K562 (cell line): ENCODE measurements around the gene ACSM6. TPM values are rescaled to one million over a fixed set of nuclear protein-coding genes. Genes with fewer than 3 reads are reported as not detected.

Experiments
- CBX3 ChIP-seq, 2 experiments: IDR thresholded peaks; 1 replicate in 1 of 2; 2 replicates in 1 of 2; pipeline ENCODE4 v1.6.1; 2012; ENCODE audit warnings: inconsistent platforms in 2 of 2, low read length in 2 of 2, borderline replicate concordance in 1 of 2, control low read depth in 1 of 2
- ZBTB33 ChIP-seq: sonication (generic); formaldehyde crosslinking; IDR thresholded peaks from 2 replicates; pipeline ENCODE4 v1.8.1; 2023; ENCODE audit warnings: mild to moderate bottlenecking, missing genetic modification reagents
- polyA plus RNA-seq, 8 experiments: library from polyadenylated mRNA; depleted of rRNA in 4 of 8; stranded (reverse) in 5 of 8; unstranded in 3 of 8; fragments of >200 nt; fragmentation: Nextera tagmentation in 2 of 8; fragmentation: Illumina TruSeq in 1 of 8; extraction: Ambion mirVana in 2 of 8; extraction: Trizol in 1 of 8; gene quantifications; 2 replicates each; pipeline versions ENCODE4 v1.2.1 to v1.2.3, GENCODE V29; 2011 to 2014; ENCODE audit warnings: inconsistent platforms in 1 of 8, missing spikeins in 1 of 8
- total RNA-seq, 7 experiments: library from RNA; depleted of rRNA in 6 of 7; stranded (reverse); fragments of >200 nt in 6 of 7; fragmentation: Illumina TruSeq in 2 of 7; extraction: Trizol in 2 of 7; gene quantifications; 2 replicates each; pipeline versions ENCODE4 v1.2.1 to v1.2.3, GENCODE V29; 2011 to 2021; ENCODE audit warnings: low replicate concordance in 1 of 7
- TF ChIP-seq, protein P1 (sequence below): fragments of 450-650 bp; IDR thresholded peaks from 2 replicates; pipeline ENCODE4 v1.6.1; 2017; ENCODE audit warnings: antibody characterized with exemption, mild to moderate bottlenecking
- TF ChIP-seq, protein P2 (sequence below), 2 experiments: fragments of 450-650 bp; IDR thresholded peaks; 2 replicates each; pipeline ENCODE4 v1.6.1; 2016; ENCODE audit warnings: mild to moderate bottlenecking in 2 of 2, borderline replicate concordance in 1 of 2, low read depth in 1 of 2, moderate library complexity in 1 of 2
- TF ChIP-seq, protein P3 (sequence below): fragments of 250-450 bp; sonication (Bioruptor Pico); IDR thresholded peaks from 2 replicates; pipeline ENCODE4 v1.5.0; 2021
- TF ChIP-seq, protein P4 (sequence below): fragments of 250-450 bp; sonication (Bioruptor Pico); IDR thresholded peaks from 2 replicates; pipeline ENCODE4 v1.4.0; 2020; ENCODE audit warnings: mild to moderate bottlenecking, moderate library complexity, borderline replicate concordance

Gene ACSM6
- total and polyA plus RNA-seq, 9 of the 15 experiments (the other 6 are each of a cell fraction or from before 2014, with no cell fraction given), result not detected

- TF ChIP-seq CBX3 (IDR thresholded peaks at IDR 0.05; ENCODE audit: borderline replicate concordance in 1 of 2, low read length in 2 of 2), result no peak
- no peak for TF ChIP-seq ZBTB33
- TF ChIP-seq, protein P1, sequence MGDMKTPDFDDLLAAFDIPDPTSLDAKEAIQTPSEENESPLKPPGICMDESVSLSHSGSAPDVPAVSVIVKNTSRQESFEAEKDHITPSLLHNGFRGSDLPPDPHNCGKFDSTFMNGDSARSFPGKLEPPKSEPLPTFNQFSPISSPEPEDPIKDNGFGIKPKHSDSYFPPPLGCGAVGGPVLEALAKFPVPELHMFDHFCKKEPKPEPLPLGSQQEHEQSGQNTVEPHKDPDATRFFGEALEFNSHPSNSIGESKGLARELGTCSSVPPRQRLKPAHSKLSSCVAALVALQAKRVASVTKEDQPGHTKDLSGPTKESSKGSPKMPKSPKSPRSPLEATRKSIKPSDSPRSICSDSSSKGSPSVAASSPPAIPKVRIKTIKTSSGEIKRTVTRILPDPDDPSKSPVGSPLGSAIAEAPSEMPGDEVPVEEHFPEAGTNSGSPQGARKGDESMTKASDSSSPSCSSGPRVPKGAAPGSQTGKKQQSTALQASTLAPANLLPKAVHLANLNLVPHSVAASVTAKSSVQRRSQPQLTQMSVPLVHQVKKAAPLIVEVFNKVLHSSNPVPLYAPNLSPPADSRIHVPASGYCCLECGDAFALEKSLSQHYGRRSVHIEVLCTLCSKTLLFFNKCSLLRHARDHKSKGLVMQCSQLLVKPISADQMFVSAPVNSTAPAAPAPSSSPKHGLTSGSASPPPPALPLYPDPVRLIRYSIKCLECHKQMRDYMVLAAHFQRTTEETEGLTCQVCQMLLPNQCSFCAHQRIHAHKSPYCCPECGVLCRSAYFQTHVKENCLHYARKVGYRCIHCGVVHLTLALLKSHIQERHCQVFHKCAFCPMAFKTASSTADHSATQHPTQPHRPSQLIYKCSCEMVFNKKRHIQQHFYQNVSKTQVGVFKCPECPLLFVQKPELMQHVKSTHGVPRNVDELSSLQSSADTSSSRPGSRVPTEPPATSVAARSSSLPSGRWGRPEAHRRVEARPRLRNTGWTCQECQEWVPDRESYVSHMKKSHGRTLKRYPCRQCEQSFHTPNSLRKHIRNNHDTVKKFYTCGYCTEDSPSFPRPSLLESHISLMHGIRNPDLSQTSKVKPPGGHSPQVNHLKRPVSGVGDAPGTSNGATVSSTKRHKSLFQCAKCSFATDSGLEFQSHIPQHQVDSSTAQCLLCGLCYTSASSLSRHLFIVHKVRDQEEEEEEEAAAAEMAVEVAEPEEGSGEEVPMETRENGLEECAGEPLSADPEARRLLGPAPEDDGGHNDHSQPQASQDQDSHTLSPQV, result 0 out of 2 replicates have a peak, but pooled peaks have one; percentile 45
- TF ChIP-seq, protein P2, sequence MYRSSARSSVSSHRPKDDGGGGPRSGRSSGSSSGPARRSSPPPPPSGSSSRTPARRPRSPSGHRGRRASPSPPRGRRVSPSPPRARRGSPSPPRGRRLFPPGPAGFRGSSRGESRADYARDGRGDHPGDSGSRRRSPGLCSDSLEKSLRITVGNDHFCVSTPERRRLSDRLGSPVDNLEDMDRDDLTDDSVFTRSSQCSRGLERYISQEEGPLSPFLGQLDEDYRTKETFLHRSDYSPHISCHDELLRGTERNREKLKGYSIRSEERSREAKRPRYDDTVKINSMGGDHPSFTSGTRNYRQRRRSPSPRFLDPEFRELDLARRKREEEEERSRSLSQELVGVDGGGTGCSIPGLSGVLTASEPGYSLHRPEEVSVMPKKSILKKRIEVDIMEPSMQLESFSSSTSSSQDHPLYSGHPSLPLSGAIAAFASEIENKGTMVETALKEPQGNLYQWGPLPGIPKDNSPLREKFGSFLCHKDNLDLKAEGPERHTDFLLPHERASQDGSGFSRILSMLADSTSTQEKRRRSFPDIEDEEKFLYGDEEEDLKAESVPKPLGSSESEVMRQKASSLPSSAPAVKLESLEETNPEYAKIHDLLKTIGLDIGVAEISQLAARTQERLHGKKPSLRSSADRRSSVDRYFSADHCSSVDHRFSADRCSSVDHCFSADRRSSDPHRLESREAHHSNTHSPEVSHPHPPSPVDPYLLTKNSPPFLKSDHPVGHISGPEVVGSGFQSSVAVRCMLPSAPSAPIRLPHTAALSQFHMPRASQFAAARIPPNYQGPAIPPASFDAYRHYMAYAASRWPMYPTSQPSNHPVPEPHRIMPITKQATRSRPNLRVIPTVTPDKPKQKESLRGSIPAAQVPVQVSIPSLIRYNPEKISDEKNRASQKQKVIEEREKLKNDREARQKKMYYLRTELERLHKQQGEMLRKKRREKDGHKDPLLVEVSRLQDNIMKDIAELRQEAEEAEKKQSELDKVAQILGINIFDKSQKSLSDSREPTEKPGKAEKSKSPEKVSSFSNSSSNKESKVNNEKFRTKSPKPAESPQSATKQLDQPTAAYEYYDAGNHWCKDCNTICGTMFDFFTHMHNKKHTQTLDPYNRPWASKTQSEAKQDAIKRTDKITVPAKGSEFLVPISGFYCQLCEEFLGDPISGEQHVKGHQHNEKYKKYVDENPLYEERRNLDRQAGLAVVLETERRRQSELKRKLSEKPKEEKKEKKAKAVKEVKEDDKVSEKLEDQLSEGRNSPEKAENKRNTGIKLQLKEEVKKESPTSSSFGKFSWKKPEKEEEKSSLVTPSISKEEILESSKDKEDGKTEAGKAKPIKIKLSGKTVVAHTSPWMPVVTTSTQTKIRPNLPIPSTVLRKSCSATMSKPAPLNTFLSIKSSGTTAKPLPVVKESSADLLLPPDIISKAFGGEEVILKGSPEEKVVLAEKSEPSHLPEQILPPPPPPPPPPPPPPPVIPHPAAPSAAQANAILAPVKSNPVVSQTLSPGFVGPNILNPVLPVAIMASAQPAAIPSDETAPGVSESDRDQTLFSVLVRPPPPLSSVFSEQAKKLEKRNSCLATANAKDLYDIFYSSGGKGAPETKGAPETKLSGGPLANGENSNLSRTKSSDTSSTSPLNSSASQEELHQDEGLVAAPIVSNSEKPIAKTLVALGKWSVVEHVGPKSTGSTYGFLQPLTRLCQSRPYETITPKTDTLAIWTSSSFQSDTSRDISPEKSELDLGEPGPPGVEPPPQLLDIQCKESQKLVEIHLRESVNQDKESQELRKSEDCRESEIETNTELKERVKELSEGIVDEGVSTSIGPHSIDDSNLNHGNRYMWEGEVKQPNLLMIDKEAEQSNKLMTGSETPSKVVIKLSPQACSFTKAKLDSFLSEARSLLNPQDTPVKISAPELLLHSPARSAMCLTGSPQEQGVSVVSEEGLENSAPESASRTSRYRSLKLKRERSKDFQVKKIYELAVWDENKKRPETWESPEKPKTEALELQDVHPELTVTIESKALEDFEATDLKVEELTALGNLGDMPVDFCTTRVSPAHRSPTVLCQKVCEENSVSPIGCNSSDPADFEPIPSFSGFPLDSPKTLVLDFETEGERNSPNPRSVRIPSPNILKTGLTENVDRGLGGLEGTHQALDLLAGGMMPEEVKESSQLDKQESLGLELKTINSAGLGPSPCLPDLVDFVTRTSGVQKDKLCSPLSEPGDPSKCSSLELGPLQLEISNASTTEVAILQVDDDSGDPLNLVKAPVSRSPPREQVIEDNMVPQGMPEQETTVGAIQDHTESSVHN (IDR thresholded peaks at IDR 0.05; ENCODE audit: borderline replicate concordance in 1 of 2, low read depth in 1 of 2), result peak in 1 of 2 experiments; percentile 64; a peak in 2 of 4 replicates
- TF ChIP-seq, protein P3, sequence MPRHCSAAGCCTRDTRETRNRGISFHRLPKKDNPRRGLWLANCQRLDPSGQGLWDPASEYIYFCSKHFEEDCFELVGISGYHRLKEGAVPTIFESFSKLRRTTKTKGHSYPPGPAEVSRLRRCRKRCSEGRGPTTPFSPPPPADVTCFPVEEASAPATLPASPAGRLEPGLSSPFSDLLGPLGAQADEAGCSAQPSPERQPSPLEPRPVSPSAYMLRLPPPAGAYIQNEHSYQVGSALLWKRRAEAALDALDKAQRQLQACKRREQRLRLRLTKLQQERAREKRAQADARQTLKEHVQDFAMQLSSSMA (CRISPR knock-in tag), result no peak
- TF ChIP-seq, protein P4, sequence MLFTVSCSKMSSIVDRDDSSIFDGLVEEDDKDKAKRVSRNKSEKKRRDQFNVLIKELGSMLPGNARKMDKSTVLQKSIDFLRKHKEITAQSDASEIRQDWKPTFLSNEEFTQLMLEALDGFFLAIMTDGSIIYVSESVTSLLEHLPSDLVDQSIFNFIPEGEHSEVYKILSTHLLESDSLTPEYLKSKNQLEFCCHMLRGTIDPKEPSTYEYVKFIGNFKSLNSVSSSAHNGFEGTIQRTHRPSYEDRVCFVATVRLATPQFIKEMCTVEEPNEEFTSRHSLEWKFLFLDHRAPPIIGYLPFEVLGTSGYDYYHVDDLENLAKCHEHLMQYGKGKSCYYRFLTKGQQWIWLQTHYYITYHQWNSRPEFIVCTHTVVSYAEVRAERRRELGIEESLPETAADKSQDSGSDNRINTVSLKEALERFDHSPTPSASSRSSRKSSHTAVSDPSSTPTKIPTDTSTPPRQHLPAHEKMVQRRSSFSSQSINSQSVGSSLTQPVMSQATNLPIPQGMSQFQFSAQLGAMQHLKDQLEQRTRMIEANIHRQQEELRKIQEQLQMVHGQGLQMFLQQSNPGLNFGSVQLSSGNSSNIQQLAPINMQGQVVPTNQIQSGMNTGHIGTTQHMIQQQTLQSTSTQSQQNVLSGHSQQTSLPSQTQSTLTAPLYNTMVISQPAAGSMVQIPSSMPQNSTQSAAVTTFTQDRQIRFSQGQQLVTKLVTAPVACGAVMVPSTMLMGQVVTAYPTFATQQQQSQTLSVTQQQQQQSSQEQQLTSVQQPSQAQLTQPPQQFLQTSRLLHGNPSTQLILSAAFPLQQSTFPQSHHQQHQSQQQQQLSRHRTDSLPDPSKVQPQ (CRISPR knock-in tag), result no peak
Observed at GRCh38 chr10:95266674-95267095, 72.6 kb downstream of the ACSM6 start (continued).
